ENCODE results near the gene SLC2A10.

SLC2A10 gene

DNA sequence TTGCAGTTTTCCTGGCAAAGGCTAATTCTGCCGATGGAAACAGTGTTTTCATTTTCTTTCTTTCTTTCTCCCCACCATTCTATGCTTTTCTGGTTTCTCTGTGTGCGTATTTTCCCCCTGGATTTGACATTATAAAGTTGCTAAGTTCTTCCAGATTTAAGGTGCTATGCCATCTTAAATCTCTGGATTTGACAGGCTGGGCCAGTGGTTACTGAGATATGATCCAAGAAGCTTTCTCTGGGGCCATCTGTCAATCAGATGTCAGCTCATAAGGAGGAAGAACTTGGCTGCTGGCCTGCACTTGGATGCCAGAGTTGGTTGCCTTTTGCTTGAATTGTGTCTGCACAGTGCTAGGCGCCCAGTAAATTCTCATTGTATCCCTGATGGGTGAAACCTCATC is 39.7 kb downstream of the SLC2A10 start:
- TF ChIP-seq ZNF274 (IDR thresholded peaks at IDR 0.05; ENCODE audit: low read depth, low read length), result no peak
- no peak overlapping the region for H3K4me3 ChIP-seq (ENCODE audit: low read length)

DNA sequence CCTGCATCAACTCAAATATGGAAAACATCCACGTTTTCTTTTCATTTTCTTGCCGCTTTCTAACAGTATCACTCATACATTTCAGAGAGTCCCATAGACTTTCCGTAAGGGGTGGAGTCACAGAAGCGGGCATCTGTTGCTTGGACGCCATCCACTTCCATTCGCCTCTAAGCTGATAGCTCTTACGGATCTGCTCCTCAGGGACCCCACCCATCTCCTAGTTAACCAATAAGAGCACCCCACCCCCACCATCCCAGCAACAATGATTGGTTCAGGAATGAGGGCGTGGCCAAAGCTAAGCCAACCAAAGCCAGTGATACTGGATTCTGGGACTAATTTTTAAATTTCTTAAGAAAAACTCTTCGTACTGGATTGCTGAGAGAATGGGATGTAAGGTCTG is 42.4 kb downstream of the SLC2A10 start:
- TF ChIP-seq ZNF274 (IDR thresholded peaks at IDR 0.05; ENCODE audit: low read depth, low read length), result no peak

GRCh38 chr20:46752728-46753127 is 43.3 kb downstream of the SLC2A10 start:
- H3K4me3 ChIP-seq (ENCODE audit: low read length), result no peak overlapping the region
- TF ChIP-seq ZNF274 (IDR thresholded peaks at IDR 0.05; ENCODE audit: low read depth, low read length), result no peak

More for the DNA sequence above, 42.4 kb downstream of the SLC2A10 start:
- no peak overlapping the region for H3K4me3 ChIP-seq (ENCODE audit: low read length)

GRCh38 chr20:46755483-46756413 is 46.3 kb downstream of the SLC2A10 start:
- no peak overlapping the region for H3K4me3 ChIP-seq (ENCODE audit: low read length)
- TF ChIP-seq ZNF274 (IDR thresholded peaks at IDR 0.05; ENCODE audit: low read depth, low read length), result no peak

DNA sequence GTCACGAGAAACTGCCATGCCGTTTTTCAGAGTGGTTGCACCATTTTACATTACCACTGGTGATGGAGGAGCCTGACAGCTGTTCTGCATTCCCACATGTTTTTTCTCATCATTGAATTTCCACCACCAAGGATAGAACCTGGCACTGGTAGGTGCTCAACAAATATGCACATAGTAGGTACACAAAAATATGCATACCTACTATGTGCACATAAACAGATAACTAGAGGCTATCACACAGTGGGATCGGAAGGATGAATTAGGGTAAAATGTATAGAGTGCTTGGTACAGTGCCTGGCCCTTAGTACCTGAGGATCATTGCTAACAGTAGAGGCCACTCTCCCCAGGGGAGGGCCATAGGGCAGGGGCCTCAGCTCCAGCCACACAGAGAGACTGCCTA is 47.0 kb downstream of the SLC2A10 start:
- no peak for TF ChIP-seq ZNF274 (IDR thresholded peaks at IDR 0.05; ENCODE audit: low read depth, low read length)

GRCh38 chr20:46757135-46757534 is 47.7 kb downstream of the SLC2A10 start:
- TF ChIP-seq ZNF274 (IDR thresholded peaks at IDR 0.05; ENCODE audit: low read depth, low read length), result no peak
- no peak overlapping the region for H3K4me3 ChIP-seq (ENCODE audit: low read length)

More for the DNA sequence above, 47.0 kb downstream of the SLC2A10 start:
- H3K4me3 ChIP-seq (ENCODE audit: low read length), result no peak overlapping the region

DNA sequence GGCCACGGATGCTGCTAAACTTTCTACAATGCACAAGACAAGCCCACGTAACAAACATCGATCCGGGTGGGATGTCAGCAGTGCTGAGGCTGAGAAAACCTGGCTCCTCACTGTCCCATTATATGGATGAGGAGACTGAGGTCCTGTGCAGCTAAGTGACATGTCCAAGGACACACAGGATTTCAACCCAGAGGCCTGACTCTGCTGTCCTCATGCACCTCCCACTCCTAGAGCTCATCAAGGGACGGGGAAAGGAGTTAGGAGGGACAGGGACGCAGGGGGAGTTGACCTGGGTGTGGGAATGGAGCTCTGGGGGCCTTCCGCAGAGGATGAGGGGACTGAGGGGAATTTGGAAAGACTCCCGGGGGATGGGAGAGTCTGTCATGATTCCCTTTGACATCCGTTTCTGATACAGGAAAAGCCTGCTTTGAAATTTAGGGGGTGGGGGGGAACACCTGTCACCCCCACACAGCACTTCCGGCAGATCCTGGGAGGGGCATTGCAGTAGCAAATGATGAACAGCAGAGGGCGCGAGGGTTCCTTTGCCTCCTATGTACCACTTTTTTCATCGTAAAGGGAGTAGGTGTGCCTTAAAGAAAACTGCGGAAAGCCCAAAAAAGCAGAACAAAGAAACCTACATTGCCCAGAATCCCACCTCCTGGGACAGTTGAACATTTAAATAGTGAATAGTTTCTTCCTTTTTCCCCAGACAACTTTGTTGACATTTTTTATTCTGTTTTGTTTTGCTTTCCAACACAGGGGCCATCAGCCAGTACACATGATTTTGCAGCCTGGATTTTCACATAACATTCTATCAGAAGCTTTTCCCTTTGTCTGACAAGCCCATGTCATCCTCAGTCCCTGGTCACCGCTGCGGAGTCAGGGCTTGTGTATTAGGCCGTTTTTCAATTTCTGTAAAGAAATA is 48.6 kb downstream of the SLC2A10 start:
- no peak for TF ChIP-seq ZNF274 (IDR thresholded peaks at IDR 0.05; ENCODE audit: low read depth, low read length)
- H3K4me3 ChIP-seq (ENCODE audit: low read length), result no peak overlapping the region

GRCh38 chr20:46758929-46759669 is 49.6 kb downstream of the SLC2A10 start:
- no peak overlapping the region for H3K4me3 ChIP-seq (ENCODE audit: low read length)
- TF ChIP-seq ZNF274 (IDR thresholded peaks at IDR 0.05; ENCODE audit: low read depth, low read length), result no peak

GRCh38 chr20:46761566-46761965 is 52.1 kb downstream of the SLC2A10 start:
- TF ChIP-seq ZNF274 (IDR thresholded peaks at IDR 0.05; ENCODE audit: low read depth, low read length), result no peak
- H3K4me3 ChIP-seq (ENCODE audit: low read length), result no peak overlapping the region

GRCh38 chr20:46764068-46764467 is 54.6 kb downstream of the SLC2A10 start:
- TF ChIP-seq ZNF274 (IDR thresholded peaks at IDR 0.05; ENCODE audit: low read depth, low read length), result no peak
- no peak overlapping the region for H3K4me3 ChIP-seq (ENCODE audit: low read length)

DNA sequence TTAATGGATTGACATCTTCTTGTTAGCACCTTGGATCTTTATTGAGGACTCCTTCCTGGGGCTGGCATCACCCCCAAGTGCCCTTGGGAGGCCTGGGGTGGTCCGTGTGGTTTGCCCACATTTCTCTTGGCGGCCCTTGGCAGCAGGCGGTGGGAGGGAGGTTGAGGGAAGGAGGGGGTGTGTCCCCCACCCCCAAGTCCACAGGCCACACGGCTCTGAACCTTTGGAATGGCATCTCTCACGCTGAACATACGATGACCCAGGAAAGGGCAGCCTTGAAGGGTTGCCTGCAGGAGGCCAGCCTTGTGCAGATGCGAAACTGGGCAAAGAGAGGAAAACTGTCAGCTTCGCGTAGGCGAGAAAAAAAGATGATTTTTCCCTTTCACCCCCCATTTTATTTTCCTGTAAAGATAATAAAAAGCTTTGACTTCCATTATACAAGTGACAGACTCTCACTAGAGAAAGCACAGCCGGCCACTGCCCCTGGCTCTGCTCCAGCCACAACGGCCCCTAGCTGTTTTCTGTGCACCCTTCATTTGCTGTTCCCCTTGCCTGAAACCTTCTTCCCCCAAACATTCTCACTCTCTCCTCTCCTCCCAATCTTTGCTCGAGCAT is 56.2 kb downstream of the SLC2A10 start:
- TF ChIP-seq ZNF274 (IDR thresholded peaks at IDR 0.05; ENCODE audit: low read depth, low read length), result no peak
- no peak overlapping the region for H3K4me3 ChIP-seq (ENCODE audit: low read length)

GRCh38 chr20:46767127-46767761 is 57.8 kb downstream of the SLC2A10 start:
- no peak for TF ChIP-seq ZNF274 (IDR thresholded peaks at IDR 0.05; ENCODE audit: low read depth, low read length)
- H3K4me3 ChIP-seq (ENCODE audit: low read length), result no peak overlapping the region

Measured in GM08714 (cell line).